ENCODE data around the gene CEP104.

Gene CEP104

GRCh38 chr1:3831689-3832088, 25.3 kb downstream of the CEP104 start:
- no peaks in the 10 kb centered on the region for H3K4me1 Mint-ChIP-seq
- DNase-seq: no peak
- no peak overlapping the region for H3K4me3 Mint-ChIP-seq
- no peak overlapping the region for H3K27ac Mint-ChIP-seq
- no peaks in the 10 kb centered on the region for H3K9me3 Mint-ChIP-seq
- H3K36me3 Mint-ChIP-seq (ENCODE audit: low read depth): peaks cover 62% of the 10 kb centered on the region
- peaks cover 3% of the 10 kb centered on the region for H3K27me3 Mint-ChIP-seq (ENCODE audit: low read depth, poor library complexity)
- TF ChIP-seq CTCF (IDR thresholded peaks at IDR 0.05): no peak

- TF ChIP-seq CTCF (IDR thresholded peaks at IDR 0.05): no peak
- H3K36me3 Mint-ChIP-seq (ENCODE audit: low read depth): peaks cover 47% of the 10 kb centered on the region
- H3K27ac Mint-ChIP-seq: no peak overlapping the region
- no peak overlapping the region for H3K4me3 Mint-ChIP-seq
- no peak for DNase-seq
- H3K27me3 Mint-ChIP-seq (ENCODE audit: low read depth, poor library complexity): peaks cover 3% of the 10 kb centered on the region
- H3K4me1 Mint-ChIP-seq: no peaks in the 10 kb centered on the region
- no peaks in the 10 kb centered on the region for H3K9me3 Mint-ChIP-seq
Measured at GRCh38 chr1:3828391-3828790, 28.6 kb downstream of the CEP104 start.

DNA sequence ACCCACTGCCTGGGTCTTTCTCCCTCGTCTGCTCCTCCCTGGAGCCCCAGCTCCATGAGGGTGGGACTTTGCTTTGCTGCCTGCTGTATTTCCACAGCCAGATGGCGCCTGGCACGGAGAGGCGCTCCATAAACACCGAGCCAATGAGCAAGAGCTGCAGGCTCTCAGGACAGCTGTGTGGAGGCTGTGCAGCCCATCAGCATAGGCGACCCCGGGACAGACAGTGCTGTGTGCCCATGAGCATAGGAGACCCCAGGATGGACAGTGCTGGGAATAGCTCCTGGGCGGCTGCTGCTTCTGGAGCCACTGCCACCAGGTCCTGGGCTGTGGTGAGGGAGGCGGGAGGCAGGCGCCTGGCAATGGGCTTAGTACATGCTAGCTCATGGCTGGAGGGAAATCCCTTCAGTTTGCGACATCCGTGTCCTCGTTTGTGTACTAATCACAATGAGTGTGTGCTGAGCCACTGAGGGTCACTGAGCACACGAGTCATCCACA, 29.2 kb downstream of the CEP104 start:
- no peak for DNase-seq
- Mint-ChIP-seq H3K4me1 (no peaks in the 10 kb centered on the region), H3K9me3 (no peaks in the 10 kb centered on the region), H3K27ac (no peak overlapping the region), H3K27me3 (ENCODE audit: low read depth, poor library complexity) (peaks cover 3% of the 10 kb centered on the region), H3K36me3 (ENCODE audit: low read depth) (peaks cover 44% of the 10 kb centered on the region), H3K4me3 (no peak overlapping the region)
- no peak for TF ChIP-seq CTCF (IDR thresholded peaks at IDR 0.05)

- H3K27me3 Mint-ChIP-seq (ENCODE audit: low read depth, poor library complexity): peaks cover 3% of the 10 kb centered on the region
- H3K4me1 Mint-ChIP-seq: peaks cover 16% of the 10 kb centered on the region
- no peak overlapping the region for H3K4me3 Mint-ChIP-seq
- peaks cover 24% of the 10 kb centered on the region for H3K36me3 Mint-ChIP-seq (ENCODE audit: low read depth)
- no peaks in the 10 kb centered on the region for H3K9me3 Mint-ChIP-seq
- no peak overlapping the region for H3K27ac Mint-ChIP-seq
- TF ChIP-seq CTCF (IDR thresholded peaks at IDR 0.05): no peak
- no peak for DNase-seq
Measured at GRCh38 chr1:3825356-3825755, 31.7 kb downstream of the CEP104 start.

- Mint-ChIP-seq H3K9me3 (no peaks in the 10 kb centered on the region), H3K27ac (peak overlapping the region; percentile 50), H3K36me3 (ENCODE audit: low read depth) (peaks cover 25% of the 10 kb centered on the region), H3K4me1 (peaks cover 22% of the 10 kb centered on the region), H3K27me3 (ENCODE audit: low read depth, poor library complexity) (peaks cover 1% of the 10 kb centered on the region), H3K4me3 (no peak overlapping the region)
- no peak for DNase-seq
- no peak for TF ChIP-seq CTCF (IDR thresholded peaks at IDR 0.05)
Measured at GRCh38 chr1:3824650-3825049, 32.4 kb downstream of the CEP104 start.

DNA sequence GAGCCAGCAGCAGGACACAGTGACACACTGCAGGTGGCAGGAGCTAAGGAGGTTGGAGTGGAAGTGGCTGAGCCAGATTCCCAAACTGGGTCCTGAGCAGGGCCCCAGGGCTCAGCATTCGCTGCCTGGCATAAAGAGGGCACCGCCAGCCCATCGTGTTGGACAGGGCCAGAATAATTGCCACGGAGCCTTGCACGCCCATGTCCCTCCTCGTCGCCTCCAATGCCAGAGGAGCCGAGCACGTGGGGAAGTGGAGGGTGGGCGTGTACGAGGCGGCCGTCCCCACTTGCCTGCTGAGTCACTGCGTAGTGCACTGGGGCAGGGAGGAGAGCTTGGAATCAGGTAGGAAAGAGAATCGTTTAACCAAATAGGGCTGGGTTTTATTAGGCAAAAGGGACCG, 34.6 kb downstream of the CEP104 start:
- no peaks in the 10 kb centered on the region for H3K27me3 Mint-ChIP-seq (ENCODE audit: low read depth, poor library complexity)
- peak overlapping the region; percentile 91 for H3K27ac Mint-ChIP-seq
- no peak for DNase-seq
- TF ChIP-seq CTCF (IDR thresholded peaks at IDR 0.05): no peak
- no peak overlapping the region for H3K4me3 Mint-ChIP-seq
- H3K9me3 Mint-ChIP-seq: no peaks in the 10 kb centered on the region
- peaks cover 27% of the 10 kb centered on the region for H3K4me1 Mint-ChIP-seq
- H3K36me3 Mint-ChIP-seq (ENCODE audit: low read depth): peaks cover 23% of the 10 kb centered on the region
